Smooth muscle cell of bladder (primary cell): ENCODE measurements around the gene CCRL2. TPM values are rescaled to one million over a fixed set of nuclear protein-coding genes. Genes with fewer than 3 reads are reported as not detected.

Experiments used
- total RNA-seq: library from RNA; depleted of rRNA; stranded (reverse); fragments of >200 nt; gene quantifications from 2 replicates; pipeline ENCODE4 v1.2.3, GENCODE V29; 2014

Gene CCRL2, protein sequence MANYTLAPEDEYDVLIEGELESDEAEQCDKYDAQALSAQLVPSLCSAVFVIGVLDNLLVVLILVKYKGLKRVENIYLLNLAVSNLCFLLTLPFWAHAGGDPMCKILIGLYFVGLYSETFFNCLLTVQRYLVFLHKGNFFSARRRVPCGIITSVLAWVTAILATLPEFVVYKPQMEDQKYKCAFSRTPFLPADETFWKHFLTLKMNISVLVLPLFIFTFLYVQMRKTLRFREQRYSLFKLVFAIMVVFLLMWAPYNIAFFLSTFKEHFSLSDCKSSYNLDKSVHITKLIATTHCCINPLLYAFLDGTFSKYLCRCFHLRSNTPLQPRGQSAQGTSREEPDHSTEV
- under 0.01 and 0.09 TPM in 2 replicates for total RNA-seq

DNA sequence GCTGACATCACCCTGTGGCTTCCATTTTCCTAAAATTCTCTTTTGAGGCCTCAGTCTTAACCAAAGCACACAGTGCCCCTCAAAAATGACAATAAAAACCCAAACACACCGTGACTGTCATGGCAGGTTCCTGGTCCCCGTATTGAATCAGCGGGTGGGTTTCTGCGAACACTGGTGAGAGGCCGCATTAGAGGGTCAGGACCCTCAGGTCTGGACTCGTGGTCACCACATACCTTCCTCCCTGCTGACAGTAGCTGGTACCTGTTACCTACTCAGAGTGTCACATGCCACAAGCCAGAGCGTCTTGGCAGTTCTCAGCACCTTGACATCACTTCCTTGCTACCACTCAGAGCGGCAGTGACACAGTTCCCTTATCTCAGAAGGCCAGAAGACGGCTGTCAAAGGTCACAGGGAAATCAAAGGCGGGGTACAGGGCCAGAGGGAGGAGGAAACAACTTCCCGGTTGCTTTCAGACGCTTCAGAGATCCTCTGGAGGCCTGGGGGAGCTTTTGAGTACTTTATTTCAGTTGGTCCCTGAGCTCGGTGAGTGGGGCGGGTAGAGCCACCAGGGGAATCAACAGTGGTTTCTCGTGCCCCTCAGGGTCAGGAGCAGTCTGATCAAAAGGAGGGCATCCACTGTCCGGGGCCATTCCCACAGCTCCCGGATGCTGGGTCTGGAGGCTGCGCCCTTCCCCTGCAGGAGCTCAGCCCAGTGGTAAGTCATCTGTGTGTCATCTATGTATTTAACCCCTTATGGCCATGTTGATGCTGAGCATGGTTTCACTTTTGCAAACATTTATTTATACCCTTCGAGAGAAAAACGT is at the start of gene CCRL2, which contains the start of gene CCR5AS:
Gene CCRL2 (plus strand): TSS at position 472 of the 824 bp plus-strand sequence. CDS start 821 bp downstream, outside the sequence.
Gene CCR5AS (minus strand): TSS at position 279 of the 824 bp plus-strand sequence.

DNA sequence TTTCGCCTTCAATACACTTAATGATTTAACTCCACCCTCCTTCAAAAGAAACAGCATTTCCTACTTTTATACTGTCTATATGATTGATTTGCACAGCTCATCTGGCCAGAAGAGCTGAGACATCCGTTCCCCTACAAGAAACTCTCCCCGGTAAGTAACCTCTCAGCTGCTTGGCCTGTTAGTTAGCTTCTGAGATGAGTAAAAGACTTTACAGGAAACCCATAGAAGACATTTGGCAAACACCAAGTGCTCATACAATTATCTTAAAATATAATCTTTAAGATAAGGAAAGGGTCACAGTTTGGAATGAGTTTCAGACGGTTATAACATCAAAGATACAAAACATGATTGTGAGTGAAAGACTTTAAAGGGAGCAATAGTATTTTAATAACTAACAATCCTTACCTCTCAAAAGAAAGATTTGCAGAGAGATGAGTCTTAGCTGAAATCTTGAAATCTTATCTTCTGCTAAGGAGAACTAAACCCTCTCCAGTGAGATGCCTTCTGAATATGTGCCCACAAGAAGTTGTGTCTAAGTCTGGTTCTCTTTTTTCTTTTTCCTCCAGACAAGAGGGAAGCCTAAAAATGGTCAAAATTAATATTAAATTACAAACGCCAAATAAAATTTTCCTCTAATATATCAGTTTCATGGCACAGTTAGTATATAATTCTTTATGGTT is 36.1 kb upstream of the CCRL2 start, which contains the start of gene CCR5:
Gene CCR5 (plus strand): TSS at position 108 of the 680 bp plus-strand sequence. CDS start 1,957 bp downstream, outside the sequence.

Other genes starting within 250 kb of the CCRL2 start
- 0.57 and 1.3 TPM in 2 replicates for gene CCR1, start 198.9 kb upstream of the CCRL2 start, total RNA-seq
- 0.09 TPM in 1 of 2 replicates, not detected in the other for gene CCR3, start 164.8 kb upstream of the CCRL2 start, total RNA-seq
- gene CCR2, start 53.1 kb upstream of the CCRL2 start, total RNA-seq = not detected in 2 replicates
- not detected in 2 replicates for gene CCR5, start 36.3 kb upstream of the CCRL2 start, total RNA-seq
- gene LTF, start 57.6 kb downstream of the CCRL2 start, total RNA-seq = 0.14 TPM in 1 of 2 replicates, not detected in the other
- not detected in 2 replicates for gene RTP3, start 90.7 kb downstream of the CCRL2 start, total RNA-seq
- 6.0 and 6.8 TPM in 2 replicates for gene LRRC2, start 159.0 kb downstream of the CCRL2 start, total RNA-seq
- not detected in 2 replicates for gene FAM240A, start 205.3 kb downstream of the CCRL2 start, total RNA-seq